B cell (primary cell): ENCODE results near the gene OXER1.

Source experiments
- EZH2 ChIP-seq: IDR thresholded peaks from 2 replicates; pipeline ENCODE4 v1.6.1; 2012; ENCODE audit warnings: borderline replicate concordance, low read depth, mild to moderate bottlenecking, moderate library complexity, low read length; ENCODE audit not compliant: insufficient read depth, poor library complexity, severe bottlenecking
- TF ChIP-seq, protein P1 (sequence below): fragments of 200-600 bp; IDR thresholded peaks from one replicate; pipeline ENCODE4 v1.8.0; 2022; ENCODE audit warnings: antibody characterized with exemption, mild to moderate bottlenecking

DNA sequence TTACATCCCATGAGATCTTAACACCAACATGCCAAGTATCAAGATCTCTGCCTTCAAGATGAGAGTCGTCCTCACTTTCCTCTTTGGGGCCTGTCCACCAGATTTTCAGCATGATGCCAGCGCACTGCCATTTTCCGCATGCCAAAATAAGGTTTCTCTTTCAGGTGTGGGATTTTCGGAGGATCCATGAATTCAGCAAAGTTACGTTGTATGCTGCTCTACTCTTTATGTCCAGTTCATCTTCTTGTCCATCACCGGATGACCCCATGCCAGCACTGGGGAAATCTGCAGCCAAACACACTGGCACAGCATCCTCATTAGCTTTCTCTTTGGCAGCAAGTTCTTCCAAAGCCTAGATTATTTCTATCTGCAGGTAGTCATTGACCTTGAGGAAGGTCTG, 33.3 kb upstream of the OXER1 start:
- TF ChIP-seq, protein P1, sequence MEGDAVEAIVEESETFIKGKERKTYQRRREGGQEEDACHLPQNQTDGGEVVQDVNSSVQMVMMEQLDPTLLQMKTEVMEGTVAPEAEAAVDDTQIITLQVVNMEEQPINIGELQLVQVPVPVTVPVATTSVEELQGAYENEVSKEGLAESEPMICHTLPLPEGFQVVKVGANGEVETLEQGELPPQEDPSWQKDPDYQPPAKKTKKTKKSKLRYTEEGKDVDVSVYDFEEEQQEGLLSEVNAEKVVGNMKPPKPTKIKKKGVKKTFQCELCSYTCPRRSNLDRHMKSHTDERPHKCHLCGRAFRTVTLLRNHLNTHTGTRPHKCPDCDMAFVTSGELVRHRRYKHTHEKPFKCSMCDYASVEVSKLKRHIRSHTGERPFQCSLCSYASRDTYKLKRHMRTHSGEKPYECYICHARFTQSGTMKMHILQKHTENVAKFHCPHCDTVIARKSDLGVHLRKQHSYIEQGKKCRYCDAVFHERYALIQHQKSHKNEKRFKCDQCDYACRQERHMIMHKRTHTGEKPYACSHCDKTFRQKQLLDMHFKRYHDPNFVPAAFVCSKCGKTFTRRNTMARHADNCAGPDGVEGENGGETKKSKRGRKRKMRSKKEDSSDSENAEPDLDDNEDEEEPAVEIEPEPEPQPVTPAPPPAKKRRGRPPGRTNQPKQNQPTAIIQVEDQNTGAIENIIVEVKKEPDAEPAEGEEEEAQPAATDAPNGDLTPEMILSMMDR = no peak
- TF ChIP-seq EZH2 = no peak
